ENCODE data around the gene TIMP2.
"Not testable (repeated sequence)": the region's sequence is repeated elsewhere in the genome, so short reads cannot be mapped to it uniquely, and the experiment has no call there.

Gene TIMP2

GRCh38 chr17:78925234-78925633, at the start of gene TIMP2:
TSS of gene TIMP2 (minus strand) at chr17:78925387. CDS start at chr17:78925088, 299 bp downstream.
- DNase-seq: peak; percentile 16

DNA sequence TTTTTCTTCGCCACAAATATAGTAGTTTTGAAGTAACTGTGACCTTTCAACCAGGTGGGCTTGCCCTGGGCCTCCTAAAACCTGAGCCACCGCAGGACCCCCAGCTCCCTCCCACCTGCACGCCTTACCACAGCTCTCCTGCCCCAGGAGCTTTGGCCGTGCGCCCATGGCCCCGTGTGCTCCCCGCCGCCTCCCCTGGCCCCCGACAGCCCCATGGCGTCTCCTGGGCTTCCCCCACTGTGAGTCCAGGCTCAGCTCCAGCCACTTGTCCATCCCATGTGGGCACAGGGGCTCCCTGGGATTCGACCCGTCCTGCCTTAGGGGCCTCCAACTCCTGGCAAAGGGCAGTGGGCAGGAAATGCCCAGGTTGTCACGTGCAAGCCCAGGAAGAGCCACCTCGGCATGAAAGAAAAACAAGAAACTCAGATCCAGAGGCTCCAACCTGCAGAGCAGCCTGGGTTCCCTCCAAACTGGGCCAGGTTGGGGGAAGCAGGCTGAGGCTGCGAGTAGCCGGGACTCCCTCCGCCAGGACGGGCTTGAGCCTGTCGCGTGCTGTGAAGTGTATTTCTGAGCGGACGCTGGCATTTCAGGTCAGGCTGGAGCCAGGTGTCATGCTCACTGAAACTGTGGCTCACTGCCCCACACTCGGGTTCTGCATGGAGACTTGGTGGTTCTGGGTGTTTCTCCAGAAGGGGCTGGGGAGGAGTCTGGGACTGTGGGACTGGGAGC, 48.8 kb upstream of the TIMP2 start:
- no peak for DNase-seq

GRCh38 chr17:78973196-78973595, 48.0 kb upstream of the TIMP2 start:
- no peak for DNase-seq

GRCh38 chr17:78972507-78973105, 47.4 kb upstream of the TIMP2 start:
- DNase-seq: no peak

DNA sequence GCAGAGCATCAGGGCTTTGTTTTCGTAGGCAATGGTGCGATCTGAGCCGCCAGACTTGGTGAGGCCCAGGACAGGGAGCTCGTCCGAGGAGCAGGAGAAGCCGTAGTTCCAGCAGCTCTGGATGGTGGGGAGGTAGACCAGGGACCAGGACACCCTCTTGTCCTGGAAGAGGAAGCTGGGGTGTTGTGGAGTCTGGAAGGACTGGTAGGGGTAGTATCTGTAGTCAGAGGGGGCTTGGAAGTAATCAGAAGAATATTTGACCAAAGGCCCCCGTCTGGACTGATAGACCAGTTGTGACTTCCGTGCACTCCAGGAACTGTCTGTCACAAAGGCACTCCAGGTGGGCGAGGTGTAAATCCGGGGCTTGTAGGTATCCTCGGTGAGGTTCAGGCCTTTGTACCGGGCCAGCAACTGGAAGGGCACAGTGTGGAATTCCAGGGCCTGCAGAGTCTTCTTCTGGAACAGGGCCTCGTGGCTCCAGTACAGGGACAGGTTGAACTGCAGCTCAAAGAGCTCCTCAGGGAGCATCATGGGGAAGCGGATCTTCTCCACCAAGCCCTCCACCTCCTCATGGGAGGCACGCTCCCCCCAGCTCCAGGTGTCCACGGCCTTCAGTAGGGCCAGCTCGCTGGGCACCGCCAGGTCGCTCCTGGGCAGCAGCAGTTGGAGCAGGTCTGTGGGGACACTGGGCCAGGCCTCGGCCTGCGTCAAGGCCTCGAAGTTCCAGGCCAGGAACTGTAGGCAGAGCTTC, 46.7 kb upstream of the TIMP2 start:
- no peak for DNase-seq

DNA sequence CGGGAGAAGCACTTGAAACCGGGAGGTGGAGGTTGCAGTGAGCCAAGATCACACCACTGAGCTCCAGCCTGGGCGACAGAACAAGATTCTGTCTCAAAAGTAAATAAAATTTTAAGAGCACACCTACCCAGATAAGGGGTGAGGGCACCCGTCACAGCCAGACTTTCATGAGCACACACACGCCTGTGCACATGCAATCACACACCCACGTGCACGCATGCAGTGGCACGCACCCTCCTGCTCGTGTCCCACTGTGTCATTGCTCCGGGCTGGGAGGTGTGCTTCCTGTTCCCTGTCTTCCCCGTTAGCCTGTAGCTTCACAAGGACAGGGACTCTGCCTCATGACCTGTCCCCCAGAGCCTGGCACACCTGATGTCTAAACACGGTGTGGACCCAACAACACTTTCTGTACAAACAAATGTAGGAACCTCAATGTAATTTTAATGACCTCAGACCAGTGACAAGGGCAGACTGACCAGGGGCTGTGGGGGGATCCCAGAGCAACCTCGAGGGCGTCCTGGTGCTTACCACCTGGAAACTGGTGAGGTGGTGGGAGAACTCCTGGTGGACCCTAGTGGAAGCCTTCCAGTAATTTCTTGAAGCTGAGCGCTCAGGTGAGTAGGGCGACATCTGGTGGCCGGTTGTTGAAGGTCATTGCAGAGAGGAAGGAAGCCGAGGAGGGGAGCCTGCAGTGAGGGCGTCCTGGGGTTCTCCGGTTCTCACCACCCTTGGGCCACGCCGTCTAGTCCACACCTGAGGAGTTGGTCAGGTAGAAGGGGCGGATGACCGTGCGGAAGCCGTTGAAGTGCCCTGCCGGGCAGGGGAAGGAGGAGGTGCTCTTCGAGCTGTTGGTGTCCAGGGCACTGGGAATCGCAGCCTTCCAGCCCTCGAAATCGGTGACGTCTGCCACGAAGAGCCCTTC, 45.9 kb upstream of the TIMP2 start:
- peak; percentile 79 for DNase-seq

- DNase-seq: no peak
These were observed 44.7 kb upstream of the TIMP2 start for GRCh38 chr17:78969865-78970264.

DNA sequence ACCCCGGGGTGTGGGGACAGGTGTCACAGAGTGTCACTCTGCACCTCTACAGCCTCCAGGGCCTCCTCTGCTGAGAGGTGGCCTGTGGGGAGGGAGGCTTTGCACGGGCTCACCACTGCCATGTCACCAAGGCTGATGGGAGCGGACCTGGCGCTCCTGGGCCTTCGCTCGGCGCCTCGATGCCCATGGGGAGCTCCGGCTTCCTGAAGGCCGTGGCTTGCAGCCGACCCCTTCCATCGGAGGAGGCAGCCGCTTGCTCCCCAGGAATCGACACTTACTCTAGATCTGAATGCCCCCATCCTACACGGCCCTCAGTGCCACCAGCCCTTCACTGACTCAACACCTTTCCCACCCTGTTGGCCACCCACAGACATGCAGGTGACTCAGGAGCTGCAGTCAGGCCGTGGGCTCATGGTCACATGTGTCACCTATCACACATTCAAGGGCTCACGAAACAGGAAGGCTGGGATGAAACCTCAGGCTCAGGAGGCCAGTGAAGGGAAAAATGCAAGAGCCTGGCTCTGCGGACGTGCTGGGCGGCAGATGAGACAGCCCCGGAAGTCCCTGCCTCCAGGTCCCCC, 42.7 kb upstream of the TIMP2 start:
- DNase-seq: no peak

- no peak for DNase-seq
These were observed 41.9 kb upstream of the TIMP2 start for GRCh38 chr17:78966910-78967600.

GRCh38 chr17:78966123-78966813, 41.1 kb upstream of the TIMP2 start:
- DNase-seq: no peak

DNA sequence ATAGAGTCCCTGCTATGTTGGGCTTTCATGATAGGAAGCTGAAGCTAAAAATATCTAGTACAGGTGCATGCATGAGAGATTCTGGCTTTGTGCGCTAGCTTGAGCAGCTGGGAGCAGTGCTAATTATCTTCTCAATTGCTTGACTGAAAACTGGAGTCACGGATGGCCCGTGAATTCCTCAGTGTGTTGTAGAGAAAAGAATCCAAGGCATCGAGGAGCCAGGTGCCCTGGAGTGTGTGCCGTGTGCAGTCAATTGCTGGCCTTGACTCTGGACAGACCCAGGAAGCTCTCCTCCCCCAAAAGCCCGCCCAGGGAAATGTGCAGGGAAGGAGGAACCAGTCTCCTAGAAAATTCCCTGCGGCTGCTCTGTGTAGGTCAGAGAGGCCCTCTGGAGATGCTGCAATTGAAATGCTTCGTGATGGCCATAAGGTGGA, 40.3 kb upstream of the TIMP2 start:
- DNase-seq: no peak

DNA sequence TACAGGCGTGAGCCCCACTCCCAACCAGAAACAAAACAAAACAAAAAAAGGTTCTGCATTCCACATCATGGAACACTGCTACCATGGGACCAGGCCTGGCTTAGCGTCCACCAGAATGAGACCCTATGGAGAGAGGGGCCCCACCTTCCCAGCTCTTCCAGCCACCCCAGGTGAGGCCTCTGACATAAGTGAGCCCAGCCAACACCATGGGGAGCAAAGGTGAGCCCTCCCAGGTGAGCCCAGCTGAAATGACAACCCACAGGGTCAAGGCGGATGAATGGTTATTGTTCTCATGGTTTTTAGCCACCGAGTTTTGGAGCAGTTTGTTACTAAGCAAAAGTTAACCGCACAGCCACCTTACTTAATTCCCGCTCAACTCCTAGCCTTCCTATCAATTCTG, 38.2 kb upstream of the TIMP2 start:
- DNase-seq: no peak

DNA sequence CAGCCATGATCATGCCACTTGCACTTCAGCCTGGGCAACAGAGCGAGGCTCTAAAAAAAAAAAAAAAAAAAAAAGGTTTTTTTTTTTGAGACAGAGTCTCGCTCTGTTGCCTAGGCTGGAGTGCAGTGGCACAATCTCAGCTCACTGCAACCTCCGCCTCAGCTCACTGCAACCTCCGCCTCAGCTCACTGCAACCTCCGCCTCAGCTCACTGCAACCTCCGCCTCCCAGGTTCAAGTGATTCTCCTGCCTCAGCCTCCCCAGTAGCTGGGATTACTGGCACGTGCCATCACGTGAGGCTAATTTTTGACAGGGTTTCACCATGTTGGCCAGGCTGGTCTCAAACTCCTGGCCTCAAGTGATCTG, 37.8 kb upstream of the TIMP2 start:
- not testable (repeated sequence) for DNase-seq

DNA sequence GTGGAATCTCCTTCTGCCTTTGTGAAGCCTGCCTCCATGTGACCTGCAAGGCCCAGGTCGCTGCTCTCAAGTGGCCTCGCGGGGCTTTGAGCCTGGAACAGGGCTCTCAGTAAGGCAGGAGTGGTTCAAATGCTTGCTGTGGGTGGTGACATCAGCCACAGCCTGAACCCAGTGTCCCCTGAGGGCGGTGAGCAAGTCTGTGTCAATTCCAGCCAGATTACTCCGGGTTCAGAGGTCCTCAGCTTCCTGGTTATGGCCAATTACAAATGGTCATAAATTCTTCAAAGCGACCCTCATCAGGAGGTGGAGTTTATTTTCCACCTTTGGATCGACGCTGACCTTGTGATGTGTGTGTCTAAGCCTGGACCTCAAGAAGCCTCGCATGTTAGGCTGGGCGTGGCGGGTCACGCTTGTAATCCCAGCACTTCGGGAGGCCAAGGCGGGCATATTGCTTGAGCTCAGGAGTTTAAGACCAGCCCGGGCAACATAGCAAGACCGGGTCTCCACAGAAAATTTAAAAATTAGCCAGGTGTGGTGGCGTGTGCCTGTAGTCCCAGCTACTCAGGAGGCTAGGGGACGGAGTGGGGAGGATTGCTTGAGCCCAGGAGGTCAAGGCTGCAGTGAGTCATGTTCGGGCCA, 37.3 kb upstream of the TIMP2 start:
- no peak for DNase-seq

DNA sequence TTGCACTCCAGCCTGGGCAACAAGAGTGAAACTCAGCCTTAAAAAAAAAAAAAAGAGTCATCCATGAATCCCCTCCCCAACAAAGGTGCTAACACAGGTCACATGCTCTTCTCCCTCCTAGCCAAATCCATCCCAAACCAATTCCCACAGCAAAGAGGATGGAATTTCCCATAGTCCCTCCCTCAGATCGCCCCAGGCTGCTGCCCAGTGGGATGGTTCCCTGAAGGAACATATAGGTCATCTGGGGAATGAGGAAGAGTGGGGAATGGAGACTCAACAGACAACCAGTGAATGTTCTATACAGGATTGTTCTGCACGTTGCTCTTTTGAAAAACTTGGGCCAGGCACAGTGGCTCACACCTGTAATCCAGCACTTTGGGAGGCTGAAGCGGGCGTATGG, 36.4 kb upstream of the TIMP2 start:
- no peak for DNase-seq

GRCh38 chr17:78960928-78961327, 35.7 kb upstream of the TIMP2 start:
- no peak for DNase-seq

- no peak for DNase-seq
These were observed 34.6 kb upstream of the TIMP2 start for GRCh38 chr17:78959803-78960202.

- no peak for DNase-seq
These were observed 33.5 kb upstream of the TIMP2 start for GRCh38 chr17:78958641-78959127.

DNA sequence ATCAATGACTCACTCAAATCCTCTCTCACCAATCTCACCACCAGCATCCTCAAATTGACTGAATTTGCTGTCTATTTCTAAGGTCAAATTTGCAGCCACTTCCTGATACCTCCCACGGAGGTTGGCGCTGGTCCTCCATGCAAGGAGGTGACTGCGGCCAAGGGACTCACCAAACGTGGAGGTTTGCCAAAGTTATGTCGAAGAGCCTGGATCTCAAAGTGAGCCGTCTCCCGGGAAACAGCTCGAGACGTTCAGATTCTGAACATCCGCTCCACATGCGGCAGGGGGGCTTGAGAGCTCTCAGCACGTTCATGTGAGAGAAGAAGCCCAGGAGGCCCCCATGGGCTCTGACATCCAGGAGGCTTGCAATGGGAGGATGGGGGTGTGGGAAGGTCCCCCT, 31.9 kb upstream of the TIMP2 start:
- DNase-seq: no peak

GRCh38 chr17:78956254-78956653, 31.1 kb upstream of the TIMP2 start:
- DNase-seq: no peak

GRCh38 chr17:78954684-78955083, 29.5 kb upstream of the TIMP2 start:
- no peak for DNase-seq

Data from KG1 (cell line).